ENCODE data around the gene TMEM184C. TPM values are rescaled to one million over a fixed set of nuclear protein-coding genes. Genes with fewer than 3 reads are reported as not detected.

The TMEM184C gene
- 21.2 to 22.5 TPM (median 21.7 TPM) in 5 replicates for total RNA-seq (2022; extraction: Qiagen RNA extraction)

DNA sequence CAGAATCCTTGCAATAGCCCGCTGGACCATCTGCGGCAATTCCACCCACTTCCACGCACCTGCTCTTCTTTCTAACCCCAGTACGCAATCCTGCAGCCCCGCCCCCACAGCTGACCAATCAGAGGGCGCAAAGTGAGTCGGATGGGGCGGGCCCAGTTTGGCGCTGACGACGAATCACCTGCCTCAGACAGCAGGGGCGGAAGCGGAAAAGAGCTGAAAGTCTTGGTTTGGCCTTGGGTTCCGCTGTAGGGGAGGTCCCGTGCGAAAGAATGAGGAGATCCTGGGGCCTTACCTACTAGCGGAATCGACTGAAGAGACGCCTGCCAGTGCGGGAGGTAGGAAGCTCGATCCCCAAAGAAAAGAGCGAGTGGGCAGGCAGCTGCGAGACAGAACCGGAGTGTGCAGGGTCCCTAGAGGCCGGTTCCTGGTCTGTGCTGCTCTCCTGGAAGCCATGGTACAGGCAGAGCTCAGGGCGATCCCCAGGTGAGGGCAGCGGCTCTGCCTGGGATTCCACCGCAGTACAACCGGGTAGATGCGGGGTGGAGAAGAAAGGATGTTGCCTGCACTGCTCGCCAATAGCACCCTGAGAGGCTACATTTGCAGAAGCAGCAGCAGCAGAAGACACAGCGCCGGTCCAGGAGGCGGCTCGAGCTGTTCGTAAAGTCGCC, at the start of gene TMEM184C:
TMEM184C (plus strand) TSS at position 225 of the 668 bp plus-strand sequence. CDS start 560 bp downstream, outside the sequence.

DNA sequence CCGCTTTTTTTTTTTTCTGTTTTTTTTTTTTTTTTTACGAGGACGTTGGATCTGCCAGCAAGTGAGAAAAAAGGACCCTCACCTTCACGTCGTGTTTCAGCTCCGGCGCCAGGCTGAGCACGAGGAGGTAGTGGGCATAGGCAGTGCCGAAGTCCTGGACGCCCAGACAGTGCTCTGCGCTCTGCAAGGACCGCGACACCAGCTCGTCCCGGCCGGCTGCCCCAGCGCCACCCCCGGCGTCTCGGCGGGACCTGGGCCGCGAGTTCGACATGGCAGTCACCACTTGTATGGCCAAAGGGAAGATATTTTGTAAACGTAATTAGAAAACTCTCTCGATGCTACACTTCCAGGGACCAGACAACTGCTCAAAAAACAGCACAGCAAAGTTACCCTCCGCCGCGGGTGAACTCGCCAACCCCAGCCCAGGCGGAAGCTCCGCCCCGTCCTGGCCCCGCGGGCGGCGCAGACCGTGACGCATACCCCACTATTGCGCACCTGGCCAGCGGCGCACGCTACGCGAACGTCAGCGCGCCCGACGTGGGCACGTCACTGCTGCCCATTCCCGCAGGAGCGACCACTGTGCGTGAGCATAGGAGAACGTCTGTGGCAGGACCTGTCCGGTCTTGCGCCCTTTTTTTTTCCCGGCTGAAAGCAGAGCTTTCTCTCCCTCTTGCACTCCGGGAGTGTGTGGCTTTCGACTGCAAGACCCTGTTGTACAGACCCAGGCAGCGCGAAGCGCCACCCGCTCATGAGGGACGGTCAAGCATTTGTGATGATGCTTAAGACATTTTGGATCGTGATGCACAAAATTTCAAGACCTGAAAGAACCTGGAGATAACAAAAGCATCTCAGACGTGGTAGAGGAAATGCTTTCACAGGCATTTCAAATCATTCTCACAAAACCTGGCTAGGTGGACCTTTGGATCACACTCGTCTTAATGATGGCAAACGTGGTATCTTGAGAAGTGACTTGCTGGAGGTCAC, 66.8 kb downstream of the TMEM184C start, which contains the start of gene PRMT9:
PRMT9 (minus strand) TSS at position 447 of the 984 bp plus-strand sequence; CDS start at position 271, 176 bp downstream.

Other genes starting within 250 kb of the TMEM184C start
- gene EDNRA, start 136.3 kb upstream of the TMEM184C start, total RNA-seq (2022; extraction: Qiagen RNA extraction), result 0.20 to 0.47 TPM (median 0.35 TPM) in 5 replicates
- 2.8 to 3.3 TPM (median 3.0 TPM) in 5 replicates for gene PRMT9, start 66.8 kb downstream of the TMEM184C start, total RNA-seq (2022; extraction: Qiagen RNA extraction)
- gene ARHGAP10, start 114.7 kb downstream of the TMEM184C start, total RNA-seq (2022; extraction: Qiagen RNA extraction), result 14.5 to 17.9 TPM (median 15.7 TPM) in 5 replicates

Measured in A549 treated with CORT108297 at 1 μM for 4 hours (cell line).